IMR-90 (cell line): Measurements from ENCODE around the gene PKP3. TPM values are rescaled to one million over a fixed set of nuclear protein-coding genes. Genes with fewer than 3 reads are reported as not detected.
A peak's percentile ranks its signal among the peaks of the same experiment; 100 is the strongest.

Source experiments
- ATAC-seq: fragments of 200-7000 bp; cut with Tn5 transposase; 2 replicates; pipeline ENCODE4 v1.9.1; 2020; ENCODE audit warnings: low read depth, mild to moderate bottlenecking, moderate library complexity
- BruUV-seq: library from RNA; stranded (reverse); fragments of 400-500 nt; replicated peaks from 2 replicates; lab custom pipeline; 2021; lab: Mats Ljungman, UMichigan
- CTCF ChIA-PET: fragments of 300-600 bp; formaldehyde crosslinking; extraction: SDS; loops from one replicate; lab custom pipeline; 2021; ENCODE audit warnings: antibody characterized with exemption; lab: Yijun Ruan, JAX
- POLR2A ChIA-PET: fragments of 300-600 bp; sonication (Branson Sonifier 250); formaldehyde crosslinking; loops from one replicate; lab custom pipeline; 2022; ENCODE audit warnings: antibody characterized with exemption; ENCODE audit not compliant: unreplicated experiment; lab: Charles Lee
- DNase-seq: peaks from one replicate; pipeline ENCODE4 v3.0.0; 2013
- H2AFZ ChIP-seq: replicated peaks from 2 replicates; pipeline ENCODE3; 2013; ENCODE audit warnings: low read length, mild to moderate bottlenecking; ENCODE audit not compliant: poor library complexity
- H2AK5ac ChIP-seq: 2 replicates; pipeline ENCODE4 v1.6.1; 2013; ENCODE audit warnings: low read depth, low read length, inconsistent platforms
- H2AK9ac ChIP-seq: replicated peaks from 2 replicates; pipeline ENCODE3; 2013; ENCODE audit warnings: mild to moderate bottlenecking, low read depth, low read length, moderate library complexity; ENCODE audit not compliant: poor library complexity
- H2BK120ac ChIP-seq: 2 replicates; pipeline ENCODE4 v1.6.1; 2013; ENCODE audit warnings: low read depth, low read length, inconsistent platforms
- H2BK15ac ChIP-seq: 3 replicates; pipeline ENCODE4 v1.6.1; 2013; ENCODE audit warnings: low read depth, low read length, inconsistent platforms
- H2BK20ac ChIP-seq: 2 replicates; pipeline ENCODE4 v1.6.1; 2013; ENCODE audit warnings: low read depth, mild to moderate bottlenecking, inconsistent platforms, low read length, moderate library complexity
- H2BK5ac ChIP-seq: 2 replicates; pipeline ENCODE4 v1.6.1; 2013; ENCODE audit warnings: mild to moderate bottlenecking, low read depth, low read length, inconsistent platforms; ENCODE audit not compliant: poor library complexity, severe bottlenecking
- H3K14ac ChIP-seq: replicated peaks from 2 replicates; pipeline ENCODE4 v1.6.1; 2013; ENCODE audit warnings: low read depth, low read length, inconsistent platforms
- H3K18ac ChIP-seq: 2 replicates; pipeline ENCODE4 v1.6.1; 2013; ENCODE audit warnings: low read depth, low read length, control low read depth
- H3K23ac ChIP-seq: 2 replicates; pipeline ENCODE4 v1.6.1; 2013; ENCODE audit warnings: low read depth, low read length, inconsistent platforms
- H3K27ac ChIP-seq: 2 replicates; pipeline ENCODE4 v1.5.1; 2013; ENCODE audit warnings: mild to moderate bottlenecking, control low read depth, low read length; ENCODE audit not compliant: insufficient read depth
- H3K27me3 ChIP-seq: 2 replicates; pipeline ENCODE4 v1.6.1; 2013; ENCODE audit warnings: low read length; ENCODE audit not compliant: control insufficient read depth, insufficient read depth
- H3K36me3 ChIP-seq: 2 replicates; pipeline ENCODE4 v1.6.1; 2013; ENCODE audit warnings: low read length, mixed read lengths; ENCODE audit not compliant: control insufficient read depth, insufficient read depth
- H3K4ac ChIP-seq: 2 replicates; pipeline ENCODE4 v1.6.1; 2013; ENCODE audit warnings: low read depth, low read length, inconsistent platforms
- H3K4me1 ChIP-seq: 2 replicates; pipeline ENCODE4 v1.6.1; 2013; ENCODE audit warnings: low read length, mixed read lengths; ENCODE audit not compliant: control insufficient read depth, insufficient read depth
- H3K4me2 ChIP-seq: 2 replicates; pipeline ENCODE4 v1.6.1; 2013; ENCODE audit warnings: low read depth, mild to moderate bottlenecking, control low read depth, low read length, moderate library complexity
- H3K4me3 ChIP-seq: 2 replicates; pipeline ENCODE4 v1.5.1; 2013; ENCODE audit warnings: low read depth, mild to moderate bottlenecking, control low read depth, low read length, moderate library complexity; ENCODE audit not compliant: insufficient read depth
- H3K56ac ChIP-seq: 2 replicates; pipeline ENCODE4 v1.6.1; 2013; ENCODE audit warnings: low read length, inconsistent platforms; ENCODE audit not compliant: insufficient read depth; ENCODE audit errors: extremely low read depth
- H3K79me1 ChIP-seq, 2 experiments: 2 replicates each; pipeline ENCODE4 v1.6.1; 2013; ENCODE audit warnings: low read length in 2 of 2, inconsistent platforms in 1 of 2, low read depth in 1 of 2
- H3K9ac ChIP-seq: 2 replicates; pipeline ENCODE4 v1.6.1; 2013; ENCODE audit warnings: low read depth, low read length, control low read depth
- H3K9me1 ChIP-seq: 2 replicates; pipeline ENCODE4 v1.6.1; 2013; ENCODE audit warnings: low read length, inconsistent platforms; ENCODE audit not compliant: insufficient read depth
- H3K9me3 ChIP-seq: 2 replicates; pipeline ENCODE4 v1.6.1; 2013; ENCODE audit warnings: low read length; ENCODE audit not compliant: control insufficient read depth, insufficient read depth
- H4K20me1 ChIP-seq: 2 replicates; pipeline ENCODE4 v1.6.1; 2013; ENCODE audit warnings: low read length, inconsistent platforms; ENCODE audit not compliant: insufficient read depth
- H4K5ac ChIP-seq: 2 replicates; pipeline ENCODE4 v1.6.1; 2013; ENCODE audit warnings: mild to moderate bottlenecking, low read depth, low read length, control low read depth
- H4K8ac ChIP-seq, 2 experiments: 2 replicates each; pipeline ENCODE4 v1.6.1; 2013; ENCODE audit warnings: low read depth in 2 of 2, low read length in 2 of 2, control low read depth in 1 of 2, inconsistent platforms in 1 of 2
- H4K91ac ChIP-seq: 2 replicates; pipeline ENCODE4 v1.6.1; 2013; ENCODE audit warnings: low read depth, low read length, inconsistent platforms; ENCODE audit not compliant: insufficient read depth
- BHLHE40 ChIP-seq: fragments of 150-350 bp; IDR thresholded peaks from 2 replicates; pipeline ENCODE4 v1.6.1; 2016; ENCODE audit warnings: mild to moderate bottlenecking, low read depth, low read length
- CEBPB ChIP-seq: IDR thresholded peaks from 2 replicates; pipeline ENCODE4 v1.6.1; 2012; ENCODE audit warnings: low read depth, low read length, improper control_type of control experiment
- CTCF ChIP-seq: conservative IDR thresholded peaks from 2 replicates; pipeline ENCODE4 v1.5.1; 2012; ENCODE audit warnings: mild to moderate bottlenecking, low read depth, low read length, improper control_type of control experiment
- ELK1 ChIP-seq: fragments of 150-350 bp; IDR thresholded peaks from 2 replicates; pipeline ENCODE4 v1.6.1; 2016; ENCODE audit warnings: low read depth, mild to moderate bottlenecking, low read length, moderate library complexity, borderline replicate concordance
- FOS ChIP-seq: fragments of 150-350 bp; IDR thresholded peaks from 2 replicates; pipeline ENCODE4 v1.6.1; 2016; ENCODE audit warnings: low read depth, low read length
- MAFK ChIP-seq: IDR thresholded peaks from 2 replicates; pipeline ENCODE4 v1.6.1; 2012; ENCODE audit warnings: low read depth, low read length, improper control_type of control experiment
- MAZ ChIP-seq: IDR thresholded peaks from 2 replicates; pipeline ENCODE4 v1.6.1; 2012; ENCODE audit warnings: low read depth, mild to moderate bottlenecking, low read length, improper control_type of control experiment, moderate library complexity, borderline replicate concordance
- MXI1 ChIP-seq: IDR thresholded peaks from 2 replicates; pipeline ENCODE4 v1.6.1; 2012; ENCODE audit warnings: low read depth, mild to moderate bottlenecking, low read length, moderate library complexity, borderline replicate concordance
- NFE2L2 ChIP-seq: fragments of 150-350 bp; IDR thresholded peaks from 2 replicates; pipeline ENCODE4 v1.6.1; 2016; ENCODE audit warnings: low read depth, mild to moderate bottlenecking, low read length
- POLR2A ChIP-seq: IDR thresholded peaks from 2 replicates; pipeline ENCODE4 v1.6.1; 2012; ENCODE audit warnings: mild to moderate bottlenecking, low read depth, low read length
- RAD21 ChIP-seq: IDR thresholded peaks from 2 replicates; pipeline ENCODE4 v1.6.1; 2012; ENCODE audit warnings: low read length, improper control_type of control experiment
- RCOR1 ChIP-seq: IDR thresholded peaks from 2 replicates; pipeline ENCODE4 v1.6.1; 2012; ENCODE audit warnings: mild to moderate bottlenecking, low read length, improper control_type of control experiment; ENCODE audit not compliant: insufficient replicate concordance
- RFX5 ChIP-seq: IDR thresholded peaks from 2 replicates; pipeline ENCODE4 v1.8.0; 2012; ENCODE audit warnings: low read depth, mild to moderate bottlenecking, low read length, moderate library complexity
- SMC3 ChIP-seq: fragments of 150-350 bp; IDR thresholded peaks from 2 replicates; pipeline ENCODE4 v1.6.1; 2016; ENCODE audit warnings: low read depth, mild to moderate bottlenecking, antibody characterized with exemption, low read length, moderate library complexity
- USF2 ChIP-seq: fragments of 150-350 bp; IDR thresholded peaks from 2 replicates; pipeline ENCODE4 v1.6.1; 2017; ENCODE audit warnings: mild to moderate bottlenecking, antibody characterized with exemption, low read length, low read depth
- WGBS, 2 experiments: methylation state at CpG; one replicate each; pipeline versions ENCODE4 v1.1.5 to v1.1.7; 2013; ENCODE audit warnings: missing lambda C conversion rate in 2 of 2; ENCODE audit not compliant: insufficient read length in 1 of 2; ENCODE audit errors: extremely low coverage in 2 of 2; 5-methylcytosine and 5-hydroxymethylcytosine counted together
- dilution Hi-C: fragments of 300-500 bp; cut with HindIII; formaldehyde crosslinking; loops from one replicate; pipeline ENCODE4 v1.14.3; 2018; ENCODE audit warnings: low sequenced_read_pairs; ENCODE audit not compliant: unreplicated experiment
- in situ Hi-C: fragments of 300-500 bp; cut with MboI; formaldehyde crosslinking; loops from 3 replicates; pipeline ENCODE4 v1.14.3; 2019; ENCODE audit warnings: low sequenced_read_pairs, inconsistent platforms, mixed read lengths
- intact Hi-C: fragments of 100-400 bp; cut with micrococcal nuclease; formaldehyde crosslinking; loops from 2 replicates; pipeline ENCODE4 v1.10.0; 2022
- polyA plus RNA-seq, 3 experiments: library from polyadenylated mRNA; depleted of rRNA; stranded (reverse); fragments of >200 nt; gene quantifications; 2 replicates each; pipeline ENCODE4 v1.2.3, GENCODE V29; 2012; ENCODE audit warnings: low replicate concordance in 1 of 3
- total RNA-seq: library from RNA; depleted of rRNA; stranded (reverse); fragments of >200 nt; gene quantifications from 2 replicates; pipeline ENCODE4 v1.2.3, GENCODE V29; 2012

Gene PKP3
- total and polyA plus RNA-seq, 2 of the 4 experiments (the other 2 are of a cell fraction), result 1.5 to 2.2 TPM

- Histone ChIP-seq H3K27ac (no peak within 1 kb of the TSS), H2BK120ac (no peak within 1 kb of the TSS), H3K9me1 (no peaks in the 10 kb centered on the region), H4K91ac (no peak within 1 kb of the TSS), H3K4ac (no peak within 1 kb of the TSS), H3K4me3 (no peak within 1 kb of the TSS), H2AFZ (peak within 1 kb of the TSS; percentile 21), H3K4me2 (no peak within 1 kb of the TSS), H3K56ac (no peak within 1 kb of the TSS), H4K8ac (no peak within 1 kb of the TSS), H3K36me3 (no peaks in the 10 kb centered on the region), H3K4me1 (peaks cover 3% of the 10 kb centered on the region; the same call in 1 of the 2 replicates), H3K27me3 (peaks cover 33% of the 10 kb centered on the region), H2BK5ac (no peak within 1 kb of the TSS), H3K23ac (no peak within 1 kb of the TSS), H2AK5ac (no peak within 1 kb of the TSS), H4K20me1 (no peaks in the 10 kb centered on the region), H2AK9ac (no peak within 1 kb of the TSS), H3K14ac (no peak within 1 kb of the TSS), H2BK20ac (no peak within 1 kb of the TSS), H3K9me3 (peaks cover 4% of the 10 kb centered on the region; the same call in 1 of the 2 replicates), H3K18ac (no peak within 1 kb of the TSS), H3K79me1 (no peaks in the 10 kb centered on the region), H3K9ac (no peak within 1 kb of the TSS), H2BK15ac (no peak within 1 kb of the TSS), H4K5ac (no peak within 1 kb of the TSS)
- POLR2A ChIA-PET, result no interaction called here
- in situ Hi-C loops, result no loop called here
- CTCF ChIA-PET, result no interaction called here
- dilution Hi-C loops, result no loop called here
- 8% methylated on average over 6 of the region's 35 CpGs; no CpG with 5 or more reads in 1 of the 2 experiments for WGBS, 2 experiments
- intact Hi-C loops, result loop anchor here (10.0 kb wide), 1 partner anchor 77 kb away; the partner anchor contains the start of gene B4GALNT4
- no peak for ATAC-seq
- BruUV-seq, result no TSS peak
- DNase-seq, result no peak
- no peak for TF ChIP-seq RFX5
- TF ChIP-seq RAD21, result no peak
- TF ChIP-seq BHLHE40, result no peak
- TF ChIP-seq POLR2A, result no peak
- no peak for TF ChIP-seq RCOR1
- TF ChIP-seq MAFK, result no peak
- TF ChIP-seq SMC3, result no peak
- no peak for TF ChIP-seq MXI1
- TF ChIP-seq ELK1, result no peak
- TF ChIP-seq USF2, result no peak
- TF ChIP-seq CEBPB, result no peak
- TF ChIP-seq NFE2L2, result no peak
- TF ChIP-seq CTCF, result no peak
- TF ChIP-seq MAZ, result no peak
- TF ChIP-seq FOS, result no peak
Measured at GRCh38 chr11:441418-442274, 47.6 kb downstream of the PKP3 start, which contains the start of gene ANO9. ANO9 (minus strand) TSS chr11:442011; CDS start chr11:441926, 85 bp downstream.
